HCT116 (cell line): Measurements from ENCODE around the gene AXDND1. TPM values are rescaled to one million over a fixed set of nuclear protein-coding genes. Genes with fewer than 3 reads are reported as not detected.

Source experiments
- ATAC-seq: fragments of 200-7000 bp; cut with Tn5 transposase; 2 replicates; pipeline ENCODE4 v1.9.1; 2020; ENCODE audit warnings: mild to moderate bottlenecking, moderate library complexity
- Bru-seq: library from RNA; stranded (reverse); fragments of 400-500 nt; gene quantifications from one replicate; lab custom pipeline; 2021; lab: Mats Ljungman, UMichigan
- BruChase-seq, 2 experiments: library from RNA; stranded (reverse); fragments of 400-500 nt; gene quantifications; one replicate each; lab custom pipeline; 2021; lab: Mats Ljungman, UMichigan
- BruUV-seq: library from RNA; stranded (reverse); fragments of 400-500 nt; replicated peaks from 2 replicates; lab custom pipeline; 2021; lab: Mats Ljungman, UMichigan
- CTCF ChIA-PET: fragments of 300-600 bp; sonication (Branson Sonifier 250); formaldehyde crosslinking; loops from one replicate; lab custom pipeline; 2021; ENCODE audit warnings: antibody characterized with exemption; lab: Charles Lee
- POLR2A ChIA-PET: fragments of 300-600, 350-600 bp; sonication (Branson Sonifier 250); formaldehyde crosslinking; loops from one replicate; lab custom pipeline; 2021; ENCODE audit warnings: antibody characterized with exemption; lab: Charles Lee
- RAD21 ChIA-PET, 2 experiments: fragments of 300-600 bp; sonication (Branson Sonifier 250); formaldehyde crosslinking; loops; one replicate each; lab custom pipeline; 2023; ENCODE audit warnings: low total read pairs in 2 of 2; ENCODE audit not compliant: uncharacterized antibody in 2 of 2, unreplicated experiment in 2 of 2, low non-redundant PET in 1 of 2; lab: Charles Lee
- DNase-seq: peaks from one replicate; pipeline ENCODE4 v3.0.0-alpha.2; 2010; ENCODE audit warnings: low read depth, low spot score
- H2AFZ ChIP-seq: fragments of 200-600 bp; shearing (Covaris generic), sonication (generic); 2 replicates; pipeline ENCODE4 v1.6.1; 2017; ENCODE audit warnings: low read depth, mixed run types, mixed read lengths, antibody characterized with exemption, low read length; ENCODE audit not compliant: poor library complexity, severe bottlenecking
- H3K27ac ChIP-seq: 2 replicates; pipeline ENCODE4 v1.5.1; 2012; ENCODE audit warnings: low read depth, low read length
- H3K27me3 ChIP-seq: fragments of 200-600 bp; sonication (generic); 2 replicates; pipeline ENCODE4 v1.6.1; 2016; ENCODE audit warnings: mixed run types, low read length, mixed read lengths; ENCODE audit not compliant: insufficient read depth
- H3K36me3 ChIP-seq, 2 experiments: fragments of 200-500 bp in 1 of 2; fragments of 200-600 bp in 1 of 2; sonication (Bioruptor generic) in 1 of 2; sonication (generic) in 1 of 2; 2 replicates each; pipeline versions ENCODE4 v1.5.1 to v1.6.1; 2014 to 2016; ENCODE audit warnings: low read length in 2 of 2, inconsistent platforms in 1 of 2, mixed read lengths in 1 of 2, mixed run types in 1 of 2; ENCODE audit not compliant: insufficient read depth in 2 of 2, control insufficient read depth in 1 of 2
- H3K4me1 ChIP-seq, 2 experiments: fragments of 200-600 bp in 1 of 2; sonication (generic) in 1 of 2; 2 replicates each; pipeline versions ENCODE4 v1.5.1 to v1.6.1; 2012 to 2017; ENCODE audit warnings: low read length in 2 of 2, inconsistent platforms in 1 of 2, mild to moderate bottlenecking in 1 of 2, mixed read lengths in 1 of 2, mixed run types in 1 of 2, moderate library complexity in 1 of 2; ENCODE audit not compliant: insufficient read depth in 2 of 2, control insufficient read depth in 1 of 2
- H3K4me2 ChIP-seq: fragments of 200-600 bp; sonication (generic); 2 replicates; pipeline ENCODE4 v1.6.1; 2017; ENCODE audit warnings: mixed run types, low read length, mixed read lengths
- H3K4me3 ChIP-seq, 2 experiments: fragments of 200-600 bp in 1 of 2; sonication (generic) in 1 of 2; replicated peaks in 1 of 2; 2 replicates each; pipeline ENCODE4 v1.5.1; 2011 to 2016; ENCODE audit warnings: low read length in 2 of 2, control low read depth in 1 of 2, low read depth in 1 of 2, mild to moderate bottlenecking in 1 of 2, mixed read lengths in 1 of 2, mixed run types in 1 of 2
- H3K79me2 ChIP-seq: fragments of 200-600 bp; sonication (generic); 2 replicates; pipeline ENCODE4 v1.6.1; 2017; ENCODE audit warnings: mild to moderate bottlenecking, mixed run types, low read length, moderate library complexity, mixed read lengths; ENCODE audit not compliant: insufficient read depth
- H3K9ac ChIP-seq: fragments of 200-600 bp; sonication (generic); 2 replicates; pipeline ENCODE4 v1.6.1; 2016; ENCODE audit warnings: low read length, mixed read lengths
- H3K9me2 ChIP-seq: fragments of 200-600 bp; sonication (generic), shearing (Covaris generic); 2 replicates; pipeline ENCODE4 v1.6.1; 2017; ENCODE audit warnings: mixed run types, mild to moderate bottlenecking, moderate library complexity; ENCODE audit not compliant: insufficient read depth
- H3K9me3 ChIP-seq, 2 experiments: fragments of 200-500 bp in 1 of 2; fragments of 200-600 bp in 1 of 2; sonication (Bioruptor generic) in 1 of 2; sonication (generic) in 1 of 2; 2 replicates each; pipeline ENCODE4 v1.6.1; 2014 to 2017; ENCODE audit warnings: low read length in 2 of 2, mixed read lengths in 2 of 2, inconsistent platforms in 1 of 2, low read depth in 1 of 2, mild to moderate bottlenecking in 1 of 2, mixed run types in 1 of 2, moderate library complexity in 1 of 2; ENCODE audit not compliant: control insufficient read depth in 1 of 2, insufficient read depth in 1 of 2
- H4K20me1 ChIP-seq: fragments of 200-600 bp; sonication (generic), shearing (Covaris generic); 2 replicates; pipeline ENCODE4 v1.6.1; 2017; ENCODE audit warnings: mixed run types, mild to moderate bottlenecking, moderate library complexity; ENCODE audit not compliant: insufficient read depth
- ATF3 ChIP-seq: IDR thresholded peaks from 2 replicates; pipeline ENCODE4 v1.6.1; 2012
- CEBPB ChIP-seq: IDR thresholded peaks from 2 replicates; pipeline ENCODE4 v1.6.1; 2012; ENCODE audit warnings: low read depth
- ELF1 ChIP-seq: IDR thresholded peaks from 2 replicates; pipeline ENCODE4 v1.6.1; 2012; ENCODE audit warnings: low read depth, borderline replicate concordance
- MAX ChIP-seq: IDR thresholded peaks from 2 replicates; pipeline ENCODE4 v1.6.1; 2012
- POLR2A ChIP-seq: IDR thresholded peaks from 2 replicates; pipeline ENCODE4 v1.7.0; 2011; ENCODE audit warnings: borderline replicate concordance; ENCODE audit not compliant: insufficient read depth, insufficient read length; ENCODE audit errors: extremely low read depth
- POLR2AphosphoS5 ChIP-seq: IDR thresholded peaks from 2 replicates; pipeline ENCODE4 v1.6.1; 2011; ENCODE audit warnings: mild to moderate bottlenecking, low read depth, low read length, moderate library complexity
- RAD21 ChIP-seq: IDR thresholded peaks from 2 replicates; pipeline ENCODE4 v1.6.1; 2012; ENCODE audit warnings: low read depth, mild to moderate bottlenecking
- SIN3A ChIP-seq: IDR thresholded peaks from 2 replicates; pipeline ENCODE4 v1.6.1; 2012; ENCODE audit warnings: low read depth
- SP1 ChIP-seq: IDR thresholded peaks from 2 replicates; pipeline ENCODE4 v1.6.1; 2012; ENCODE audit warnings: low read depth
- YY1 ChIP-seq: IDR thresholded peaks from 2 replicates; pipeline ENCODE4 v1.6.1; 2011; ENCODE audit warnings: low read length, low read depth, moderate library complexity, mild to moderate bottlenecking; ENCODE audit not compliant: insufficient replicate concordance; ENCODE audit errors: extremely low read depth
- intact Hi-C: fragments of 100-400 bp; cut with micrococcal nuclease; formaldehyde crosslinking; loops from 2 replicates; pipeline ENCODE4 v1.10.0; 2022
- long read RNA-seq: library from polyadenylated mRNA; unstranded; transcript quantifications from one replicate; pipeline ENCODE4 v2.0.0, GENCODE V29; 2021; ENCODE audit not compliant: unreplicated experiment
- polyA plus RNA-seq: library from polyadenylated mRNA; unstranded; fragments of >200 nt; gene quantifications from 2 replicates; pipeline ENCODE4 v1.2.1, GENCODE V29; 2012; ENCODE audit warnings: missing spikeins
- total RNA-seq: library from RNA; stranded (reverse); gene quantifications from one replicate; pipeline ENCODE4 v1.2.1, GENCODE V29; 2021; ENCODE audit not compliant: unreplicated experiment

Gene AXDND1
- total RNA-seq (2.3 TPM), Bru-seq, nascent RNA (percentile 47 among the genes with signal in this experiment), BruChase-seq, experiment 1, labeled RNA remaining after a 6-hour chase (percentile 45 among the genes with signal in this experiment), BruChase-seq, experiment 2, labeled RNA remaining after a 2-hour chase (percentile 49 among the genes with signal in this experiment)
- polyA plus RNA-seq, result 0.69 and 0.70 TPM in 2 replicates
- long read RNA-seq, partial matches to known transcripts, result 0 of 1 reads
- long read RNA-seq, other reads (novel, unspliced or antisense), result 1 of 1 reads

- H3K4me1 ChIP-seq, result peaks cover 0 to 13% of the 10 kb centered on the region in 2 experiments; a peak in 2 of 4 replicates
- no peaks in the 10 kb centered on the region for H3K9me3 ChIP-seq
- ChIA-PET CTCF (no interaction called here), RAD21 (no interaction called here), POLR2A (no interaction called here)
- no peaks in the 10 kb centered on the region for H3K36me3 ChIP-seq
- no peaks in the 10 kb centered on the region for H3K9me2 ChIP-seq
- H3K4me3 ChIP-seq, result peak within 1 kb of the TSS; percentile 59 to 62
- no peaks in the 10 kb centered on the region for H4K20me1 ChIP-seq
- no peaks in the 10 kb centered on the region for H3K27me3 ChIP-seq
- peak within 1 kb of the TSS; percentile 71 for H3K4me2 ChIP-seq
- H3K79me2 ChIP-seq, result no peaks in the 10 kb centered on the region
- ATAC-seq (peak; percentile 92), DNase-seq (peak; percentile 47)
- H2AFZ ChIP-seq, result peak within 1 kb of the TSS; percentile 97
- peak within 1 kb of the TSS; percentile 43 for H3K27ac ChIP-seq
- BruUV-seq, result TSS peak; percentile 96
- H3K9ac ChIP-seq, result peak within 1 kb of the TSS; percentile 65
- TF ChIP-seq YY1 (peak; percentile 37), CEBPB (no peak), ATF3 (no peak), POLR2AphosphoS5 (peak; percentile 62), MAX (peak; percentile 67), ELF1 (peak; percentile 71), POLR2A (no peak), SIN3A (peak; percentile 52), SP1 (peak; percentile 51; the same call in 1 of the 2 replicates), RAD21 (no peak)
- intact Hi-C loops, result no loop called here
Measured at GRCh38 chr1:179365342-179366092, at the start of gene AXDND1. AXDND1 (plus strand) TSS chr1:179365971; CDS start chr1:179366510, 539 bp downstream.
